Measurements from ENCODE around the gene SLC25A38. TPM values are rescaled to one million over a fixed set of nuclear protein-coding genes. Genes with fewer than 3 reads are reported as not detected.

The SLC25A38 gene
- total and polyA plus RNA-seq, 10 of the 15 experiments (the other 5 are each of a cell fraction or from before 2014, with no cell fraction given), result 15.2 to 55.2 (median 39.2) TPM

- ChIA-PET POLR2A (no interaction called here), CTCF (no interaction called here)
- no TSS peak for BruUV-seq (replicated peaks)
These were observed 13.5 kb downstream of the SLC25A38 start for GRCh38 chr3:39396690-39397089.

More at GRCh38 chr3:39396690-39397089, 13.5 kb downstream of the SLC25A38 start:
- in situ Hi-C loops (cut with MboI), result no loop called here
- no peak for TF ChIP-seq HDAC6 (IDR thresholded peaks at IDR 0.05; ENCODE audit: unreplicated experiment)
- TF ChIP-seq NKRF (conservative IDR thresholded peaks at IDR 0.05), result no peak
- TF ChIP-seq E2F8 (IDR thresholded peaks at IDR 0.05; ENCODE audit: low read depth, partially characterized antibody), result no peak
- TF ChIP-seq NFIC (IDR thresholded peaks at IDR 0.05; ENCODE audit: low read depth, low read length), result no peak
- no peak for TF ChIP-seq SUPT20H (IDR thresholded peaks at IDR 0.05; ENCODE audit: borderline replicate concordance, control insufficient read depth, low read depth, low read length)
- no peak for TF ChIP-seq ZNF207 (IDR thresholded peaks at IDR 0.05; ENCODE audit: borderline replicate concordance)
- no peak for TF ChIP-seq NFYA (IDR thresholded peaks at IDR 0.05; ENCODE audit: borderline replicate concordance, low read depth, low read length)
- TF ChIP-seq IRF5 (IDR thresholded peaks at IDR 0.05; ENCODE audit: borderline replicate concordance), result no peak
- TF ChIP-seq NRF1 (conservative IDR thresholded peaks at IDR 0.05; ENCODE audit: low read depth, low read length), result no peak
- TF ChIP-seq RCOR1 (conservative IDR thresholded peaks at IDR 0.05; ENCODE audit: low read depth, low read length), result no peak
- no peak for TF ChIP-seq JUNB (IDR thresholded peaks at IDR 0.05)
- no peak for TF ChIP-seq HDAC2 (IDR thresholded peaks at IDR 0.05)
- no peak for TF ChIP-seq GABPA (IDR thresholded peaks at IDR 0.05; ENCODE audit: low read depth)
- no peak for TF ChIP-seq KAT2A (conservative IDR thresholded peaks at IDR 0.05; ENCODE audit: control insufficient read depth, low read depth, low read length)
- TF ChIP-seq BCL3 (IDR thresholded peaks at IDR 0.05; ENCODE audit: borderline replicate concordance, insufficient read depth, low read depth, low read length, poor library complexity, severe bottlenecking), result no peak
- Histone ChIP-seq H3K36me3 (ENCODE audit: control insufficient read depth in 2 of 2, insufficient read depth in 2 of 2, low read length in 1 of 2) (peaks cover 16 to 33% of the 10 kb centered on the region in 2 experiments), H3K27me3 (replicated peaks in 1 of 2; ENCODE audit: control insufficient read depth in 2 of 2, insufficient read depth in 2 of 2, low read length in 1 of 2) (no peaks in the 10 kb centered on the region), H3K27ac (ENCODE audit: control insufficient read depth, insufficient read depth) (no peak overlapping the region), H3K4me2 (ENCODE audit: control insufficient read depth, insufficient read depth) (no peak overlapping the region), H3K79me2 (ENCODE audit: control insufficient read depth, insufficient read depth, low read length) (no peaks in the 10 kb centered on the region), H4K20me1 (ENCODE audit: control insufficient read depth, insufficient read depth) (no peaks in the 10 kb centered on the region), H3K4me3 (no peak overlapping the region), H3K4me1 (ENCODE audit: control insufficient read depth, insufficient read depth, low read length) (no peaks in the 10 kb centered on the region), H3K9ac (ENCODE audit: control insufficient read depth, insufficient read depth, low read length) (no peak overlapping the region), H2AFZ (ENCODE audit: control insufficient read depth, low read depth, low read length) (no peak overlapping the region), H3K9me3 (replicated peaks; ENCODE audit: control insufficient read depth, insufficient read depth, low read length) (no peaks in the 10 kb centered on the region)
- DNase-seq (ENCODE audit: low read depth, low spot score) (no peak), ATAC-seq (no peak), FAIRE-seq (no peak)
- ChIA-PET SMC1A (ENCODE audit: uncharacterized antibody, unreplicated experiment) (interaction anchor here (1.3 to 1.7 kb wide), 2 partner anchors 10 to 11 kb away, joined by 3 read pairs; no protein-coding TSS in a partner anchor), RAD21 (ENCODE audit: unreplicated experiment) (no interaction called here)
- intact Hi-C loops (cut with micrococcal nuclease; ENCODE audit: unreplicated experiment), result no loop called here
- WGBS (ENCODE audit: insufficient coverage, insufficient replicate concordance, low lambda C conversion rate, missing lambda C conversion rate), result 76% methylated on average over 3 of the region's 3 CpGs
